Kidney (tissue), 14 donors: ENCODE results near the gene GFI1. TPM values are rescaled to one million over a fixed set of nuclear protein-coding genes. Genes with fewer than 3 reads are reported as not detected.

ENCODE experiments used
- DNase-seq, 5 donors: peaks; one replicate each; pipeline ENCODE4 v3.0.0-alpha.2; 2013 to 2020
- FAIRE-seq: peaks from 2 replicates; lab custom pipeline; 2012; peaks lifted over from hg19 to GRCh38; lab: Jason Lieb, UNC
- H3K27ac ChIP-seq, 2 donors: one replicate each; pipeline ENCODE4 v1.7.0; 2013; ENCODE audit warnings: low read depth in 2 of 2, low read length in 2 of 2, inconsistent platforms in 1 of 2
- H3K27me3 ChIP-seq: one replicate; pipeline ENCODE4 v1.7.1; 2013; ENCODE audit warnings: low read length, inconsistent platforms; ENCODE audit not compliant: control insufficient read depth, insufficient read depth
- H3K36me3 ChIP-seq, 3 donors: one replicate each; pipeline versions ENCODE4 v1.7.0 to v1.7.1; 2013; ENCODE audit warnings: low read length in 3 of 3, control low read depth in 1 of 3, inconsistent platforms in 1 of 3; ENCODE audit not compliant: insufficient read depth in 3 of 3, control insufficient read depth in 2 of 3
- H3K4me1 ChIP-seq, 3 donors: one replicate each; pipeline versions ENCODE4 v1.7.0 to v1.7.1; 2013; ENCODE audit warnings: low read length in 3 of 3, inconsistent platforms in 1 of 3, low read depth in 1 of 3; ENCODE audit not compliant: control insufficient read depth in 2 of 3, insufficient read depth in 2 of 3
- H3K4me3 ChIP-seq, 3 donors: one replicate each; pipeline versions ENCODE4 v1.7.0 to v1.8.1; 2013; ENCODE audit warnings: low read length in 3 of 3, control low read depth in 1 of 3, inconsistent platforms in 1 of 3
- H3K9ac ChIP-seq, 3 donors: one replicate each; pipeline versions ENCODE4 v1.7.0 to v1.7.1; 2013; ENCODE audit warnings: low read length in 3 of 3, control low read depth in 1 of 3, inconsistent platforms in 1 of 3
- H3K9me3 ChIP-seq, 3 donors: one replicate each; pipeline versions ENCODE4 v1.7.0 to v1.7.1; 2013; ENCODE audit warnings: low read length in 3 of 3, control low read depth in 1 of 3, inconsistent platforms in 1 of 3; ENCODE audit not compliant: control insufficient read depth in 2 of 3, insufficient read depth in 1 of 3
- CTCF ChIP-seq: IDR thresholded peaks from 3 replicates; pipeline ENCODE4 v1.5.1; 2012; ENCODE audit warnings: mild to moderate bottlenecking, moderate library complexity, borderline replicate concordance; ENCODE audit not compliant: insufficient read depth; ENCODE audit errors: extremely low read depth
- intact Hi-C: fragments of 100-400 bp; cut with DNase I; formaldehyde crosslinking; loops from one replicate; pipeline ENCODE4 v1.11.1; 2022
- polyA plus RNA-seq: library from polyadenylated mRNA; stranded (reverse); fragments of 350-450 nt; fragmentation: Illumina TruSeq; extraction: RNeasy Lipid Tissue Mini Kit (QIAGEN cat#74804); gene quantifications from one replicate; pipeline ENCODE4 v1.2.3, GENCODE V29; 2014; ENCODE audit warnings: low read depth, low replicate concordance; ENCODE audit not compliant: insufficient read depth
- total RNA-seq: library from RNA; stranded (reverse); fragmentation: NEBNext Ultra II Directional; extraction: Animal tissue kit (Norgen Biotek cat#: 25700); gene quantifications from one replicate; pipeline ENCODE4 v1.2.1, GENCODE V29; 2021
- donor health status: control.
- donor health status: control.
- donor health status: control.
- donor health status: control.
- donor health status: control.
- donor health status: DM: yes; HTN: yes; CAD: no.
- donor health status: Normal renal cell carcinoma (clear cell type).

The GFI1 gene
- total and polyA plus RNA-seq, 2 donors from 2014 or later = 0.17 to 3.8 TPM

- no peak for TF ChIP-seq CTCF
- H3K9ac ChIP-seq = no peak overlapping the region
- intact Hi-C loops = no loop called here
- DNase-seq = no peak
- FAIRE-seq = no peak
- no peak overlapping the region for H3K4me3 ChIP-seq
- H3K36me3 ChIP-seq = no peaks in the 10 kb centered on the region
- no peaks in the 10 kb centered on the region for H3K4me1 ChIP-seq
- H3K27ac ChIP-seq = no peak overlapping the region
- no peaks in the 10 kb centered on the region for H3K9me3 ChIP-seq
- no peaks in the 10 kb centered on the region for H3K27me3 ChIP-seq
Measured at GRCh38 chr1:92503926-92504285, 17.2 kb upstream of the GFI1 start.

- no peaks in the 10 kb centered on the region for H3K27me3 ChIP-seq
- no peak for FAIRE-seq
- no peak for DNase-seq
- H3K4me3 ChIP-seq = no peak overlapping the region
- no peaks in the 10 kb centered on the region for H3K9me3 ChIP-seq
- no peaks in the 10 kb centered on the region for H3K36me3 ChIP-seq
- H3K27ac ChIP-seq = no peak overlapping the region
- no peak for TF ChIP-seq CTCF
- H3K9ac ChIP-seq = no peak overlapping the region
- H3K4me1 ChIP-seq = no peaks in the 10 kb centered on the region
- intact Hi-C loops = no loop called here
Measured at GRCh38 chr1:92503043-92503925, 16.6 kb upstream of the GFI1 start.

GRCh38 chr1:92502247-92502646 is 15.5 kb upstream of the GFI1 start:
- intact Hi-C loops = no loop called here
- Histone ChIP-seq H3K36me3 (no peaks in the 10 kb centered on the region), H3K4me1 (no peaks in the 10 kb centered on the region), H3K27me3 (no peaks in the 10 kb centered on the region), H3K4me3 (no peak overlapping the region), H3K27ac (no peak overlapping the region), H3K9ac (no peak overlapping the region), H3K9me3 (no peaks in the 10 kb centered on the region)
- FAIRE-seq = no peak
- DNase-seq = no peak
- TF ChIP-seq CTCF = no peak
